Upper lobe of right lung (tissue), 1 donor: ENCODE measurements around the gene NCKAP5. TPM values are rescaled to one million over a fixed set of nuclear protein-coding genes. Genes with fewer than 3 reads are reported as not detected.

Experiments
- ATAC-seq: fragments of 200-7000 bp; cut with Tn5 transposase; one replicate; pipeline ENCODE4 v1.9.1; 2020; ENCODE audit warnings: mild to moderate bottlenecking, moderate library complexity
- DNase-seq: peaks from one replicate; pipeline ENCODE4 v3.0.0-alpha.2; 2020
- H3K27ac ChIP-seq: fragments of 200-600 bp; one replicate; pipeline ENCODE4 v1.8.0; 2022
- H3K27me3 ChIP-seq: fragments of 200-600 bp; one replicate; pipeline ENCODE4 v1.8.0; 2022; ENCODE audit warnings: mild to moderate bottlenecking
- H3K36me3 ChIP-seq: fragments of 200-600 bp; one replicate; pipeline ENCODE4 v1.8.0; 2022
- H3K4me1 ChIP-seq: fragments of 200-600 bp; one replicate; pipeline ENCODE4 v1.8.0; 2022
- H3K4me3 ChIP-seq: fragments of 200-600 bp; one replicate; pipeline ENCODE4 v1.8.0; 2022; ENCODE audit warnings: mild to moderate bottlenecking
- H3K9me3 ChIP-seq: fragments of 200-600 bp; one replicate; pipeline ENCODE4 v1.8.0; 2022
- intact Hi-C: fragments of 100-400 bp; cut with DNase I; formaldehyde crosslinking; loops from one replicate; pipeline ENCODE4 v1.11.0; 2022
- total RNA-seq: library from RNA; stranded (reverse); fragmentation: NEBNext Ultra II Directional; extraction: Animal tissue kit (Norgen Biotek cat#: 25700); gene quantifications from one replicate; pipeline ENCODE4 v1.2.1, GENCODE V29; 2021
- TF ChIP-seq, protein P1 (sequence below): fragments of 200-600 bp; IDR thresholded peaks from one replicate; pipeline ENCODE4 v1.8.0; 2022; ENCODE audit warnings: antibody characterized with exemption
- donor health status: DM: no; HTN: yes; CAD: no; lungs with severe emphysema.

The NCKAP5 gene
- total RNA-seq, 1 donor from 2014 or later: 40.8 TPM

DNA sequence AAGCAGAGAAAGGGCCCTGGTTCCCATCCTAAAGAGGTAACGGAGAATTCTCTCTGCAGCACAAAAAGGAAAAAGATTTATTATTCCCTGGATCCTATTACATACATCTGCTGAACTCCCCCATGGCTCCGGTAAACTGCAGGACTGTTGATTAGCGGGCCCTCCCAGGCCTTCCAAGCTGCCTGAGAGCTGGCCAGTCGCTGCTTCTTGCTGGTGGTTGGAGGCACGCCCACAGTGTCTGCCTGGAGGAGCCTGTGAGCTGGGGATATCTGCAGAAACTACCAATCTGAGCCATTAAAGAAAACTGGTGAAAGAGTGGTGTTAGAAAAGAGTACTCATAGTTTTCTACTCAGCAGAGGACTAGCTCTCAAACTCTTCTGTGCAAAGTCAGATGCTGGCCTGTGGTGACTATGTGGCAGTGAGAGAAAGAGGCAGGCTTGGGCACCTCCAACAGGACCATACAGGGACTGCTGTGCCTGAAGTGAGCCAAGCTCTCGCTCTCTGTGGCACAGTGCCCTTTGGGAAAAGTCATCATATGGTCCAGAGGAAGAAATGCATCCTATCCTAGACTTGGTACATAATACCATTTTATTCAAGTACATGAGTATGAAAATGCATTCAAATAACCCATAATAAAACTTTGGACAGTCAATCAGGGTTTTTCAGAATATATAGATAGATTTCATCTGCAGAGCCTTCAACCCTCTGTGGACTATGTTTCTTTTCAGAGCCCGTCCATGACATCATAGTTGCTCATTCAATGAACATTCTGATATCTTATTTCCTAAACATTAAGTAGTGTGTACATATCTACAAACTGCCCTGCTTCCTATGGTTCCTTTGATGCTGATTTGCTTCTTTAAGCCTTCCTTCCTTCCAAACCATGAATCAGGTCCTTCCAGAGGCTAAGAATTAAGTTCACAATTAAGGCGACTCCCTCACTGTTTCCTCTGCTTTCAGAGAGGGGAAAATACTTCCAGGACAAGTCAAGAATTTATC lies 656.2 kb downstream of the NCKAP5 start:
- no peaks in the 10 kb centered on the region for H3K27me3 ChIP-seq
- H3K27ac ChIP-seq: no peak overlapping the region
- no peaks in the 10 kb centered on the region for H3K4me1 ChIP-seq
- TF ChIP-seq, protein P1, sequence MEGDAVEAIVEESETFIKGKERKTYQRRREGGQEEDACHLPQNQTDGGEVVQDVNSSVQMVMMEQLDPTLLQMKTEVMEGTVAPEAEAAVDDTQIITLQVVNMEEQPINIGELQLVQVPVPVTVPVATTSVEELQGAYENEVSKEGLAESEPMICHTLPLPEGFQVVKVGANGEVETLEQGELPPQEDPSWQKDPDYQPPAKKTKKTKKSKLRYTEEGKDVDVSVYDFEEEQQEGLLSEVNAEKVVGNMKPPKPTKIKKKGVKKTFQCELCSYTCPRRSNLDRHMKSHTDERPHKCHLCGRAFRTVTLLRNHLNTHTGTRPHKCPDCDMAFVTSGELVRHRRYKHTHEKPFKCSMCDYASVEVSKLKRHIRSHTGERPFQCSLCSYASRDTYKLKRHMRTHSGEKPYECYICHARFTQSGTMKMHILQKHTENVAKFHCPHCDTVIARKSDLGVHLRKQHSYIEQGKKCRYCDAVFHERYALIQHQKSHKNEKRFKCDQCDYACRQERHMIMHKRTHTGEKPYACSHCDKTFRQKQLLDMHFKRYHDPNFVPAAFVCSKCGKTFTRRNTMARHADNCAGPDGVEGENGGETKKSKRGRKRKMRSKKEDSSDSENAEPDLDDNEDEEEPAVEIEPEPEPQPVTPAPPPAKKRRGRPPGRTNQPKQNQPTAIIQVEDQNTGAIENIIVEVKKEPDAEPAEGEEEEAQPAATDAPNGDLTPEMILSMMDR: no peak
- no peak overlapping the region for H3K4me3 ChIP-seq
- no peak for DNase-seq
- H3K9me3 ChIP-seq: no peaks in the 10 kb centered on the region
- peak; percentile 36 for ATAC-seq
- intact Hi-C loops: no loop called here
- H3K36me3 ChIP-seq: no peaks in the 10 kb centered on the region

DNA sequence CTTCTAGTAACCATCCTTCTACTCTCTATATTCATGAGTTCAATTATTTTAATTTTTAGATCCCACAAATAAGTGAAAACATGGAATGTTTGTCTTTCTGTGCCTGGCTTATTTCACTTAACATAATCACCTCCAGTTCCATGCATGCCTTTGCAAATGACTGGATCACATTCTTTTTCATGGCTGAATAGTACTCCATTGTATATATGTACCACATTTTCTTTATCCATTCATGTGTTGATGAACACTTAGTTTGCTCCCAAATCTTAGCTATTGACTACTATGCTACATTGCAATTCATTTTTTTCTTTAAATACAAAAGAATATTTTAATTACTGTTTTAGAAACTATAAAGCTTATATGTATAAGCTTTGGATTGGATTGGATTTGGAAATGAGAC lies 657.8 kb downstream of the NCKAP5 start:
- H3K4me3 ChIP-seq: no peak overlapping the region
- intact Hi-C loops: no loop called here
- no peaks in the 10 kb centered on the region for H3K27me3 ChIP-seq
- H3K4me1 ChIP-seq: no peaks in the 10 kb centered on the region
- no peak for DNase-seq
- no peaks in the 10 kb centered on the region for H3K9me3 ChIP-seq
- ATAC-seq: no peak
- no peaks in the 10 kb centered on the region for H3K36me3 ChIP-seq
- H3K27ac ChIP-seq: no peak overlapping the region
- TF ChIP-seq, protein P1: no peak

DNA sequence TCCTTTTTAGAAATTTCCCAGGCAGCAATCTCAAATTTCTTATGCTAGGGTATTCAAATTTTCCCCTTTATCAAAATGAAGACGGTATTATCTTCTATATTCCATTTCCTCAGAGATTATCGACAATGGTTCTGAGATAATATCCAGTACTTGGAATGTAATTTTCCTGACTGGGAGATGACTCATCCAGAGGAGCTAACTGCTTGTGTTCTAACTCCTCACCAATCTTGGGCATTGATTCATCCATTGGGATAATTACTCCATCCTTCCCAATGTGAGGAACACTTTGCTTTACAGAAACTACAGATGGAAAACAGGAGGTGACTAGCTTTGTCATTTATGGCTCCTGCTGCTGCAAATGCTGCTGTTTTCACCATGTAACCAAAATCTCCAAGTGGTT lies 658.8 kb downstream of the NCKAP5 start:
- TF ChIP-seq, protein P1: no peak
- no peaks in the 10 kb centered on the region for H3K36me3 ChIP-seq
- H3K4me1 ChIP-seq: no peaks in the 10 kb centered on the region
- no peak for DNase-seq
- intact Hi-C loops: no loop called here
- no peaks in the 10 kb centered on the region for H3K27me3 ChIP-seq
- no peaks in the 10 kb centered on the region for H3K9me3 ChIP-seq
- ATAC-seq: no peak
- no peak overlapping the region for H3K27ac ChIP-seq
- no peak overlapping the region for H3K4me3 ChIP-seq

DNA sequence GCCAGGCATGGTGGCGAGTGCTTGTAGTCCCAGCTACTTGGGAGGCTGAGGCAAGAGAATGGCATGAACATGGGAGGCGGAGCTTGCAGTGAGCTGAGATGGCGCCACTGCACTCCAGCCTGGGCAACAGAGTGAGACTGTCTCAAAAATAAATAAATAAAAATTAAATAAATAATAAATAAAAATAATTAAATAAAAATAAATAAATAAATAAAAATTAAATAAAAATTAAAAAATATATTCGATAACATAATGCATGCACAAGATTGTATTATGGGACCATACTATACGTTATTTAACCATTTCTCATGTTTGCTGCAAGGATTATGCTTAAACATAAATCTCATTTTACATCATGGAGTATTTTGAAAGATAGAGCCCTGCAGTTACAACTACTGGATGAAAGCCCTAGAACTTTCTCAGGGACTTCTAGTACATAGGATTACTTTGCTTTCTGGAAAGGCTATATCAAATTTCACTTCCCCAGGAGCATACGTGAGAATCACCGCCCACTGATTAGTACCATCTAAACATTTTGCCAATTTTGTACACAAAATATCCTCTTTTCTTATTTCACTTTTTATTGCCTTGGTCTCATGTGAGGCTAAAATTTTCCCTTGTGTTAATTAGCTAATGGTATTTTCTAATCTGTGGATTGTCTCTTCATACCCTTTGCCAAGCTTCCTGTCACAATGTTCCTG lies 664.0 kb downstream of the NCKAP5 start:
- no peak overlapping the region for H3K27ac ChIP-seq
- DNase-seq: no peak
- no peaks in the 10 kb centered on the region for H3K36me3 ChIP-seq
- TF ChIP-seq, protein P1: no peak
- no peaks in the 10 kb centered on the region for H3K4me1 ChIP-seq
- intact Hi-C loops: no loop called here
- H3K27me3 ChIP-seq: no peaks in the 10 kb centered on the region
- ATAC-seq: no peak
- H3K9me3 ChIP-seq: no peaks in the 10 kb centered on the region
- H3K4me3 ChIP-seq: no peak overlapping the region

DNA sequence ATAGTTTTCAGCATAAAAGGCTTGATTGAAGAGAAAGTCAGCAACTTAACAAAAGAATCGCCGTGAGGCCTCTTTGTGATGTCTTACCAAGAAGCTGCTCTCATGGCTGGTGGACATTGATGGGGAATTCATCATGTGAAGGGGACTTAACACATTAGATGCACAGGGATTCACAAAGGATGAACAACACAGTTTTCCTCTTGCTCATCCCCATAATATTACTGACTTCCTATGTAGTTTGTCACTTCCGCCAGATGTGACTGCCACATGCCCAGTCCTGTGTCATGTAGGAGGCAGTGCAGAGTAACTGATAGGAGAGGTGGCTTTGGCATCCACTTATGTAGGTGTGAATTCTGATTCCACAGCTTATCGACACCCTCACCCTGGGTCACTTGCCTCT lies 665.6 kb downstream of the NCKAP5 start:
- Histone ChIP-seq H3K4me3 (no peak overlapping the region), H3K27ac (no peak overlapping the region), H3K36me3 (no peaks in the 10 kb centered on the region), H3K4me1 (no peaks in the 10 kb centered on the region), H3K9me3 (no peaks in the 10 kb centered on the region), H3K27me3 (no peaks in the 10 kb centered on the region)
- TF ChIP-seq, protein P1: no peak
- ATAC-seq: no peak
- no peak for DNase-seq
- intact Hi-C loops: no loop called here
